GM19239 (cell line): ENCODE results near the gene SIDT1.

Source experiments
- DNase-seq: peaks from one replicate; pipeline ENCODE4 v3.0.0; 2011; ENCODE audit warnings: low spot score; ENCODE audit not compliant: insufficient read length
- FAIRE-seq: peaks from 2 replicates; lab custom pipeline; 2011; peaks lifted over from hg19 to GRCh38; lab: Jason Lieb, UNC

SIDT1 gene

GRCh38 chr3:113589971-113590370 lies 57.6 kb downstream of the SIDT1 start:
- DNase-seq (no peak), FAIRE-seq (no peak)

DNA sequence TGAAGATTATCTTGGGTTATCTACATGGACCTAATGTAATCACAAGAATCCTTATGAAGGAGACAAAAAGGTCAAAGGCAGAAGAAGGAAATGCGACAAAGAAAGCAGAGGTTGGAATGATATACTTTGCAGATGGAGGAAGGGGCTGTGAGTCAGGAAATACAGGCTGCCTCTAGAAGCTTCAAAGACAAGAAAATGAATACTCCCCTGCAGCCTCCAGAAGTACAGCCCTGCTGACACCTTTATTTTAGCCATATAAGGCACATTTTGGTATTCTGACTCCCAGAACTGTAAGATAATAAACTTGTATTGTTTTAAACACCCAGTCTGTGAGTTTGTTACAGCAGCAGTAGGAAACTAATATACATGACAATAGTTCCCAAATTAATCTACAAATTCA lies 58.6 kb downstream of the SIDT1 start:
- FAIRE-seq (no peak), DNase-seq (no peak)

- FAIRE-seq (no peak), DNase-seq (no peak)
Measured at GRCh38 chr3:113594066-113594465, 61.7 kb downstream of the SIDT1 start.

GRCh38 chr3:113597596-113598354 lies 65.4 kb downstream of the SIDT1 start:
- DNase-seq (no peak), FAIRE-seq (no peak)

DNA sequence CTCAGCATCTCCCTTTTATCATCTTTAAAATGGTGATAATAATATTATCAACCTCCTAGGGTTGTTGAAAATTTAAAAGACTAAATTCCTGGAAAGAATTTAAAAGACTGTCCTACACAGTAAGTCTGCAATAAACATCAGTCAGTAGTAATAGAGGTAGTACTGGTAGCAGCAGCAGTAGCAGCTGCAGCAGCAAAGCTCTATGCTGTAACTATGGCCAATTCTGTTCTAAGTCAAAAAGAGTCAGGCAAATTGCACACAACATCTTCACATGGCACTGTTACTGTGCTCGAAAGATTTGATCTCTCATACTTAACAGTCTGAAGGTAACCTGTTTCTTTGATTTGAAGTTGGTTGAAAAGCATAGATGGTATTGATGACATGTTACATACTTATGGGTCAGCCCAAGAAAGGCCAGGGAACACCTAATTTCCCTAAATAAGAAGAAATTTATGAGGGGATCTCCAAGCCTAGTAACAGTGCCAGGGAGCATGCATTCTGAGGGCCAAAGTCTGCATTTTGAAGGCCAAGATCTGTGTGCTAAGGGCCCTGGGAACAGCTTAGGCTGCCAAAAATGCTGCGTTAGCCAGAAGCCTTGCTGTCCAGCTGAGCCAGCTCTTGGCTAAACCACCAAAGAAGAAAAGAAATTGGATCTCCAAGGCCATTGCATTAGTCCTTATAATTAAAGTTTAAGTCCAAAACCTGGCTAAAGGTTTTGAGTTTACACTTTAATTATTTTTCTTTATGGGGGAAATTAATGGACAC lies 68.2 kb downstream of the SIDT1 start:
- no peak for DNase-seq
- no peak for FAIRE-seq

- FAIRE-seq (peak; percentile 70), DNase-seq (no peak)
Measured at GRCh38 chr3:113601240-113601639, 68.9 kb downstream of the SIDT1 start.

DNA sequence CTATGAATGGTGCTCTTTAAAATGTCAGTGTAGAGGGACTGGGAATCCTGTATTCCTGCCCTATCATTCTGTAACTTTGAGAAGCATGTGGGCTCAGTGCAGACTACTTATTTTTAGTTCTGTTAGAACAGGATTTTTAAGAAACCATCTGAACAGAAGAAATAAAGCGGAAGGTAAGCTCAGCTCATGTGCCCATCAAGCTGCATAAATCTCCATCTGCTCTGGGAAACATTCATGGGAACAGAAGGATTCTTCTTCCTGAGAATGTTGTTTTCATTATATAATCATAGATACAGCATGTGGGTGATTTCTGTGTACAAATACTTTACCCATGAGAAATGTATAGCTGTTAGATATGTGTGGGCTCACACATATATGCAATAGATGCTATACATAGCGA lies 69.9 kb downstream of the SIDT1 start:
- DNase-seq (no peak), FAIRE-seq (no peak)

- DNase-seq (no peak), FAIRE-seq (no peak)
Measured at GRCh38 chr3:113602836-113603235, 70.5 kb downstream of the SIDT1 start.

GRCh38 chr3:113606539-113607218 lies 74.3 kb downstream of the SIDT1 start:
- DNase-seq (peak; percentile 83), FAIRE-seq (peak; percentile 100)

DNA sequence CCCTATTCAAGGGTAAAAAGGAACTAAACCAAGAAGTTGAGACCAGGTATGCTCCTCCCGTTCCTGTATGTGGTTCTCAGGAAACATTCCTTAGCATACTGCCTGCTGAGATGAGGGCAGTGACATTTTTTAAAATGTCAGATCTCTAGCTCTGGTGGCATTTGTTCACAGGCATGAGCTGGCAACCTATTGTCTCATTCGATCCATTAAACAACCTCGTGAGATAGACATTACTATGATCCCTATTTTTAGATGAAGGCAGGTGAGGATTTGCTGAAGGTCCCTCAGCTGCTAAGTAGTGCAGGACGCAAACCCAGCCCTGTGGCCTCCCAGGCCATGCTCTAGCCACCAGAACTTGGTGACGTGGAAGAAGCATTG lies 74.9 kb downstream of the SIDT1 start:
- FAIRE-seq: no peak
- no peak for DNase-seq

DNA sequence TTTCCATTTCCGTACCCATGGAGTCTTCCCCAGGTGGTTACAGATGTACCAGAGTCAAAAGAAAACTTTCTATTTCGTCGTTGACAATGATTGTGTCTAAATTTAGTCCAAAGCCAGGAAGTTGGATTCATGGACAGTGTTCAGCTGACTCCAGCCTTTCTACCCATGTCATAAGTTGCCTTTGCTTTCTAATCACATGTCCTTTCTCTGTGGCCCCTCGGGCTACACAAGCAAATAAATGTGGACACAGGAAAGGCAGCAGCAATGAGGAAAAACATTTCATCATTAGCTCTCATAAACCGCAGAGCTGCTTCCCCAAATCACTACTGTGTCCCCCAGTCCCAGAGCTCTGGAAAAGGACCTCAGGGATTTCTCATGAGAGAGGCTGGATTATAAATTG lies 82.0 kb downstream of the SIDT1 start:
- DNase-seq: no peak
- no peak for FAIRE-seq

DNA sequence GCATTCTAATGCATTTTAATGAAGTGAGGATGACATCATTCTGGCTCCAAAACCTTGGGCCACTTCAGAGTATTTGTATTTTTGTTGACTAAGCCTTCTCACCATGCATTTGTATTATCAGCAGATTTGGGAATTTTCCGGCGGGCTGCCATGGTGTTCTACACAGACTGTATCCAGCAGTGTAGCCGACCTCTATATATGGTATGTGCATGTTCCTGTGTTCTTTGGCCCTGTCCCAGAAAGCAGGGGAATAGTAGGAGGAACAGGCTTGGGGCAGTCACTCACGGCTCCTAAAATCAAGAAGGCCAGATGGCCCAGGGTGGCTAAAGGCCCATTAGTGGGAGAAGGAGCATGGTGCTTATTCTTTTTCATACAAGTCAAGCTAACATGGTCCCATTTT lies 83.6 kb downstream of the SIDT1 start:
- DNase-seq: no peak
- no peak for FAIRE-seq

DNA sequence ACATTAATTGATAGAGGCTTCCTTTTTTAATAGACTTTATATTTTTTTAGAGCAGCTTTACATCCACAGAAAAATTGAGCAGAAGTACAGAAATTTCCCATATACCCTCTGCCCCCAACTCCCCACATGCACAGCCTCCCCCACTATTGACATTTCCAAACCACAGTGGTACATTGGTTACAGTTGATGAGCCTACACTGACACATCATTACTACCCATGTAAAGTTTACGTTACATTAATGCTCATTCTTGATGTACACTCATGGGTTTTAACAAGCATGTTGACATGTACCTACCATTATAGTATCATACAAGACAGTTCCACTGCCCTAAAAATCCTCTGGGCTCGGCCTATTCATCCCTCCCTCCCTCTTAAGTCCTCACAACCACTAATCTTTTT lies 85.4 kb downstream of the SIDT1 start:
- FAIRE-seq (no peak), DNase-seq (no peak)

- FAIRE-seq: no peak
- no peak for DNase-seq
Measured at GRCh38 chr3:113620091-113620490, 87.7 kb downstream of the SIDT1 start.

- DNase-seq (no peak), FAIRE-seq (no peak)
Measured at GRCh38 chr3:113623324-113623723, 91.0 kb downstream of the SIDT1 start.

- FAIRE-seq: no peak
Measured at GRCh38 chr3:113623811-113624210, 91.5 kb downstream of the SIDT1 start.

GRCh38 chr3:113625834-113626233 lies 93.5 kb downstream of the SIDT1 start:
- DNase-seq (no peak), FAIRE-seq (no peak)

More at GRCh38 chr3:113623811-113624210, 91.5 kb downstream of the SIDT1 start:
- DNase-seq: no peak

DNA sequence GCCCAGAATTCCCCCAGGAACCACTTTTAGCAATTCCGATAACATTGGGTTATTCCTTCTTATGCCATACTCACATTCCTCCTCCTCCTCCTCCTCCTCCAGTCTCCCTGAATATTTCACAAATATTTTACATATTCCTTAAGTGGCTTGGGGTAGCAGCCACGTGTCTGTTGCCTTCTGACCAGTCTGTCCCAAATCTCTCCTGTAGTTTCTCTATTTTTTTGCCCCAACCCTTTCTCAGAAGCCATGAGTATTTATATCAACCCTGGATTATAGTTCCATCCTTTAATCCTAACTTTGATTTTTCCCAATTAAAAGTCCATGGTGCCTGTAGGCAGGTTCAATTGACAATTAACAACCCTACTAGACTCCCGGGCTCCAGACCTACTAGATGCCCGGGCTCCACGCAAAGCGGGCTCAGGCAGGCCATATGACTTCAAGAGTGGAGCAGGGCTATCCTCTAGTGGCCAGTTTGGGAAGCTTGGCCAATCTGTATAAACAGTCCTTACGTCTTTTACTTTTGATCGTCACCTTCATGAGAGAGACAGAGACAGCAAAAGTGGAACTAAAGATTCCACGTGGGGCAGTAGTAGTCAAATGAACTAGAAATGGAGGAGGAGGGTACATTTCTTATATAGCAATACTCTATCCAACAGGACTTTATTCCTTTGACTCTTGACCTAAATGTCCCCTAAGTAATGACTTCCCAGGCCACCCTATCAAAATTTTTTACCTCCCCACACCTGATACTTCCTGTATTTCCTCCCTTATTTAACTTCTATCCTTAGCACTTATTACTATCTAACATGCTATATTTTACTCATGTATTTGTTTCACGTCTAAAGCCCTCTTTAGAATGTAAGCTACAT lies 94.4 kb downstream of the SIDT1 start:
- FAIRE-seq (peak; percentile 83), DNase-seq (no peak)

GRCh38 chr3:113628316-113628715 lies 96.0 kb downstream of the SIDT1 start:
- no peak for DNase-seq
- FAIRE-seq: no peak

DNA sequence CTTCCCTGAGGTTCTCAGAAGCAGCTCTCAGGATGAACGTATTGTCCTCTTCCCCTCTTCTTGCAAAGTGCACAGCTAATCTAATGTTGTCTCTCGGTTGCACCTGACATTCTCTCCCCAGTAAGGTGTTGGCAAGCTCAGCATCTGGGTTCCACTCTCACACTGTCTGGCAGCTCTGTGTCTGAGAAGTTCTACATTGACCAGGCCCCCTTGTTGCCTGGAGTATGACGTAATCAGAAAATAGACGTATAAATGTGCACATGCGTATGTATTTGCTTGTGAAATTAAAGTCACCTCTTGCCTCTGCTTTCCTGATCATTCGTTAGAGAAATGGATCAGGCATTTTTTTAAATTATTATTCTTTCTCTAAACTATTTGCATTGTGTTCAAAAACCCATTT lies 96.4 kb downstream of the SIDT1 start:
- no peak for DNase-seq
- FAIRE-seq: no peak
